H54 (cell line): ENCODE data around the gene DUOX1.

Source experiments
- DNase-seq: peaks from one replicate; pipeline ENCODE4 v3.0.0; 2011; ENCODE audit warnings: low spot score, mixed read lengths; ENCODE audit not compliant: insufficient read length
- FAIRE-seq: peaks from 3 replicates; lab custom pipeline; 2011; peaks lifted over from hg19 to GRCh38; lab: Jason Lieb, UNC
- POLR2A ChIP-seq: IDR thresholded peaks from 2 replicates; pipeline ENCODE4 v1.6.1; 2011; ENCODE audit warnings: low read depth, mild to moderate bottlenecking, low read length

The DUOX1 gene

DNA sequence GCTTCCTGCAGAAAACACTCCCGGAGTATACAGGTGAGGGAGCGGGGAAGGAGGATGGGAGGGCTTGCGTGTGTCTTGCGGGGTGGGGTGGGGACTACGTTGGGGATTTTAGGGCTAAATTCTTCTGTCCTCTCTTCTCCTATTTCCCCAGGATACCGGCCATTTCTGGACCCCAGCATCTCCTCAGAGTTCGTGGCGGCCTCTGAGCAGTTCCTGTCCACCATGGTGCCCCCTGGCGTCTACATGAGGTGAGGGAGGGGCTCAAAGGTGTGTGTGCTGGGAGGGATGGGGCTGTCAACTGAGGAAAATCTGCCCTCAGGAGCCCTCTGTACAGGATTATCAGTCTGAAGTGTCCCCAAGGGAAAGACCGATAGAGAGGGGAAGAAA lies 6.6 kb downstream of the DUOX1 start:
- DNase-seq (no peak), FAIRE-seq (no peak)
- TF ChIP-seq POLR2A = no peak

DNA sequence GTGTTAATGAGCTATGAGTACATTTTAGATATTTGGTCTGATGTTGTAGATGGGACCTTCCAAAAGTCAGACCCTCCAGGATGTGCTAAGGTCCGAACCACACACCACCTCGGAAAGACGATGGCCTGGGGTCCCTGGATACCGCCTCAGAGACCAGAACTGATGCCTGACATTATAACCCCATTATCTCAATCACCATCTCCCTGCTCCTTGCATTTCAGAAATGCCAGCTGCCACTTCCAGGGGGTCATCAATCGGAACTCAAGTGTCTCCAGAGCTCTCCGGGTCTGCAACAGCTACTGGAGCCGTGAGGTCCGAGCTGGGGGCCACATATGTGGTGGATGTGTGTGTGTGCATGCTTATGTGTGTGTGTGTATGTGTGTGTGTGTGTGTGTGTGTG lies 7.9 kb downstream of the DUOX1 start:
- TF ChIP-seq POLR2A = no peak
- FAIRE-seq (no peak), DNase-seq (no peak)

DNA sequence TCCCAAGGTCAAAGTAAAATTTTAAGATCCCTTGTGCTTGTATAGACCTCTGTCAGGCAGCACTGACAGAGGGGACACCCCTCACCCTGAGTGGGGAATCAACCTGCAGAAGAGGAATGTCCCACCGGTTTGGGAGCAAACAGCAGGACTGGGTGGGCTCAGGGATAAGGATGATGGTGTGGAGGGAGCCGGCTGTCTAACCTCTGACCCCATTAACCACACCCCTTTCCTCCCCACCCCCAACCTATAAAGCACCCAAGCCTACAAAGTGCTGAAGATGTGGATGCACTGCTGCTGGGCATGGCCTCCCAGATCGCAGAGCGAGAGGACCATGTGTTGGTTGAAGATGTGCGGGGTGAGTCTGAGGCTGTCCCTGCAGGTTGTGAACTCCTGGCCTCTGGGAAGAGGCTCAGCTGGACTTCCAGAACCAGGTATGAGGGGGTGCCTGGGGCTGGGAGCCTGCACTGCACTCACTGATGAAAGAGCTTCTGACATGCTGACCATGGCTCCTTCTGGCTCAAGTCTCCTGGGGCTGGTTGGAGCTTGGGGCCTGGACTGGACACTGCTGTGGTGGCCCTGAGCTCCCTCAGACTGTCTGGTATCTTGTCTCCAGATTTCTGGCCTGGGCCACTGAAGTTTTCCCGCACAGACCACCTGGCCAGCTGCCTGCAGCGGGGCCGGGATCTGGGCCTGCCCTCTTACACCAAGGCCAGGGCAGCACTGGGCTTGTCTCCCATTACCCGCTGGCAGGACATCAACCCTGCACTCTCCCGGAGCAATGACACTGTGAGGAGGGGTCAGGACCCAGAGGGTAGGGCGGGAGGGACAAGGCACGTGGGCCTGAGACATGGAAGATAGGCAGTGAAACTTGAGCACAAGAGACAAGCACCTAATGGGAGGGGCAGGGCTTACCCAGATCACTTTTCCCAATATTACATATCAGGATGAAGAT lies 9.3 kb downstream of the DUOX1 start:
- TF ChIP-seq POLR2A = no peak
- DNase-seq (no peak), FAIRE-seq (no peak)

DNA sequence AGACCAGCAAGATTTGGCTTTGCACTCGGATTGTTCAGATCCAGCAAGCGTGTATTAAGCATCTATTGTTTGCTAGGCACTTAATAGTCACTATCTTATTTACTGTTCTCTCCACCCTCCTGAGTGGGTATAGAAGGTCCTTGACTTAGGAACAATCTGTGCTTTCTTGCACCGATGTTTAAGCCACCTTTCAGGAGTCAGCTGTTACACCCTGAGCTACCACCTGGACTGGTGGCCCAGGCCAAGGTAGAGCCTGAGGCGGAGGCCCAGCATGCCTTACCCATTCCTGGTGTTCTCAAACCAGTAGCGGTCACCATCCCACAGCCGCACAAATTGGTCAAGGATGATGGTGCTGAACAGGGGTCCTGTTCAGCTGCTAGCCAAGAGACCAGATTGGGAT lies 10.0 kb downstream of the DUOX1 start:
- DNase-seq = no peak

DNA sequence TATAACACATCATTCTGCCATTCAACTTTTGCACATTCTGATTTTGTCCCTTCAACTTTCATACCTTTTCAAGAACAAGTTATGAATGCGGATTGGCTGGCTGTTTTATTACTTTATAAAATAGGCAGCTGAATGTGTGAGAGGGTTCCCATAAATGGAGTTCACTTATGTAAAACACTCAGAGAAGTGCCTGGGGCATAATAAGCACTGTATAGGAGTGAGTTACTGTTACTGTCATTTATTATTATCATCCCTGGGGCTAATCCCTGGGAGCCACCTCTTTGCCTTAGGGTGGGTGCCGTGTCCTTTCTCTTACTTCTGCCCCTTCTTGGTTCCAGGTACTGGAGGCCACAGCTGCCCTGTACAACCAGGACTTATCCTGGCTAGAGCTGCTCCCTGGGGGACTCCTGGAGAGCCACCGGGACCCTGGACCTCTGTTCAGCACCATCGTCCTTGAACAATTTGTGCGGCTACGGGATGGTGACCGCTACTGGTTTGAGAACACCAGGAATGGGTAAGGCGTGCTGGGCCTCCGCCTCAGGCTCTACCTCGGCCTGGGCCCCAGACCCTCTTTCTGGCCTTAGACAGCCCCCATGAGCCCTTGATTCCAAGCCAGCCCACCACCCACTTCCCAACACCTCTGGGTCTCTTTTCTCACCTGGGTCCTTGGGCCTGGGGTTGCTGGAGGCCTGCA lies 10.9 kb downstream of the DUOX1 start:
- FAIRE-seq = no peak
- no peak for DNase-seq
- no peak for TF ChIP-seq POLR2A

More for the DNA sequence above, 10.0 kb downstream of the DUOX1 start:
- no peak for TF ChIP-seq POLR2A
- no peak for FAIRE-seq

DNA sequence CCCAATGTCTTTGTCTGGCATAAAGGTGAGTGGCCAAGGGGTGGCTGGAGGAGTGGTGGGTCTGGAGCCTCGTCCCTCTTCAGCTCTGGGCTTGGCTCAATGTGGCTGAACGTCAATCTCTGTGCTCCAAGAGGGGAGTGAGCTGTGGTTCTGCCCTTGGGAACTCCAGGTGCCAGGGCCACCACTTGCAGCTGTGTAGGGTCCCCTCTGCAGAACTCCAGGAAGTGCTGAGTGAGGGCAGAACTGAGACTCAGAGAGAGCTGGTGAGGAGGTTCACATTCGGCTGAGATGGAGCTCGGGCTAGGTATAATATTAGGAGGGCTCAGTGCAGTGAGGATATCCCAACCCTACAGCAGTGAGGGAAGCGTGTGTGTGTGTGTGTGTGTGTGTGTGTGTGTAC lies 11.6 kb downstream of the DUOX1 start:
- TF ChIP-seq POLR2A = no peak
- FAIRE-seq (no peak), DNase-seq (no peak)

DNA sequence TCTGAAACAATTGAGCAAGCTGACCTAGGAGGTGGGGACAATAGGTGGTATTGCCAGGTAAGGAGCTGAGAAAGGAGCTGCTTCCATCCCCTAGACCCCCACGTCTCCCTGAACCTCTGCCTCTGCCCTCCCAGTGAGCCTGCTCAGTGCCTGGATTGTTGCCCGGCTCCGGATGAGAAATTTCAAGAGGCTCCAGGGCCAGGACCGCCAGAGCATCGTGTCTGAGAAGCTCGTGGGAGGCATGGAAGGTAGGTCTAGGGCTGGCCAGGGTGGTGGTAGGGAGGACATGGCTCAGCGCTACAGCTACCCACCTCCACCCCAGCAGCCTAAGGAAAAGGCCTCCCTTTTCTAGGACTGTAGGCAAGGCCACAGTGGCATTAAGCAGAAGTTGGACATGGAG lies 13.3 kb downstream of the DUOX1 start:
- DNase-seq = no peak
- TF ChIP-seq POLR2A = no peak
- no peak for FAIRE-seq

DNA sequence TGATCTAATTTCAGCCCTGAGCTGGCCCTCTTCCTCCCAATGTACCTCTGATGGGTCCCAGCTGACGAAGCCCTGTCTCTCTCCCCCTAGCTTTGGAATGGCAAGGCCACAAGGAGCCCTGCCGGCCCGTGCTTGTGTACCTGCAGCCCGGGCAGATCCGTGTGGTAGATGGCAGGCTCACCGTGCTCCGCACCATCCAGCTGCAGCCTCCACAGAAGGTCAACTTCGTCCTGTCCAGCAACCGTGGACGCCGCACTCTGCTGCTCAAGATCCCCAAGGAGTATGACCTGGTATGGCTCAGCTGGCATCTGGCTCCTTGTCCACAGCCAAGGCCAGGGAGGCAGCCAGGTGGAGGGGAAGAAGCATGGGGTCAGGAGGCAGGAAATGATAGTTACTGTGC lies 14.2 kb downstream of the DUOX1 start:
- DNase-seq = no peak
- no peak for TF ChIP-seq POLR2A
- no peak for FAIRE-seq

DNA sequence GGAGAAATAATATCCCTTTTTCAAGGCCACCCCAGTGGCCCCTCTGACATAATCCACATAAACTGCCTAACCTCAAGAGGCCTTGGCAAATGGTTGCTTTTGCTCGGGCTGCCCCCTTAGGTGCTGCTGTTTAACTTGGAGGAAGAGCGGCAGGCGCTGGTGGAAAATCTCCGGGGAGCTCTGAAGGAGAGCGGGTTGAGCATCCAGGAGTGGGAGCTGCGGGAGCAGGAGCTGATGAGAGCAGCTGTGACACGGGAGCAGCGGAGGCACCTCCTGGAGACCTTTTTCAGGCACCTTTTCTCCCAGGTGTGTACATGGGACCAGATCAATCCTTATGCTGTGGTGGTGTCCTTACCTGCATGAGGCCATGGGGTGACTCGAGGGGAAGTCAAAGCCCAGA lies 15.0 kb downstream of the DUOX1 start:
- TF ChIP-seq POLR2A = no peak
- no peak for FAIRE-seq

DNA sequence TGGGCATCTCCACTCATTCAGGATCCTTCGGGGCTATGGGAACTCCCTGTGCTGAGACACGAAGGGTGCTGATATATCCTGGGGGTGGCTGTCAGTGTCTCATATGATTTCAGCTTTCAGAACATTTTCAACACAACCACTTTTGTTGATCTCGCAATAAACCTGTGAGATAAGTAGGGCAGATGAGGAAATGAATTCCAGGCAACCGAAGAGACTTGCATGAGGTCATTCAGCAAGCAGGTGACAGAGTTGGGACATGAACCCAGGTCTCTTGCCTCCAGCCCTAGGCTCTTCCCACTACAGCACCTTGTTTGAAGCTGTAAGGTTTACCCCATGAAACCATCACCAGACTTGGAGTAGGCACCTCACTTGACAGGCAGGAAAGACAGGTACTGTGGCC lies 16.6 kb downstream of the DUOX1 start:
- TF ChIP-seq POLR2A = no peak
- no peak for FAIRE-seq

More for the DNA sequence above, 15.0 kb downstream of the DUOX1 start:
- DNase-seq = no peak

DNA sequence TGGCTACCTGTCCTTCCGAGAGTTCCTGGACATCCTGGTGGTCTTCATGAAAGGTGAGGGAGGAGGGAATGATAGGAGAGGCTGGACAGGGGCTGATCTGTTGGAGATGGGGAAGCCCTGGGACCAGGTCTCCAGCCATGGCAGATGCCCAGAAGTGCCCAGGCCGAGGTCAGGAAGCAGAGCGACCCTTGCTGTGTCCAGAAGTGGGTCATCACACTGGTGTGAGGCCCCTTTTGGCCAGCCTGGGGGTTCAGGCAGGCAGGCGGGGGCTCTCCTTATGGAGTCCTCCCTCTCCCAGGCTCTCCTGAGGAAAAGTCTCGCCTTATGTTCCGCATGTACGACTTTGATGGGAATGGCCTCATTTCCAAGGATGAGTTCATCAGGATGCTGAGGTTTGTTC lies 17.8 kb downstream of the DUOX1 start:
- TF ChIP-seq POLR2A = no peak
- FAIRE-seq (no peak), DNase-seq (no peak)

More for the DNA sequence above, 16.6 kb downstream of the DUOX1 start:
- no peak for DNase-seq

DNA sequence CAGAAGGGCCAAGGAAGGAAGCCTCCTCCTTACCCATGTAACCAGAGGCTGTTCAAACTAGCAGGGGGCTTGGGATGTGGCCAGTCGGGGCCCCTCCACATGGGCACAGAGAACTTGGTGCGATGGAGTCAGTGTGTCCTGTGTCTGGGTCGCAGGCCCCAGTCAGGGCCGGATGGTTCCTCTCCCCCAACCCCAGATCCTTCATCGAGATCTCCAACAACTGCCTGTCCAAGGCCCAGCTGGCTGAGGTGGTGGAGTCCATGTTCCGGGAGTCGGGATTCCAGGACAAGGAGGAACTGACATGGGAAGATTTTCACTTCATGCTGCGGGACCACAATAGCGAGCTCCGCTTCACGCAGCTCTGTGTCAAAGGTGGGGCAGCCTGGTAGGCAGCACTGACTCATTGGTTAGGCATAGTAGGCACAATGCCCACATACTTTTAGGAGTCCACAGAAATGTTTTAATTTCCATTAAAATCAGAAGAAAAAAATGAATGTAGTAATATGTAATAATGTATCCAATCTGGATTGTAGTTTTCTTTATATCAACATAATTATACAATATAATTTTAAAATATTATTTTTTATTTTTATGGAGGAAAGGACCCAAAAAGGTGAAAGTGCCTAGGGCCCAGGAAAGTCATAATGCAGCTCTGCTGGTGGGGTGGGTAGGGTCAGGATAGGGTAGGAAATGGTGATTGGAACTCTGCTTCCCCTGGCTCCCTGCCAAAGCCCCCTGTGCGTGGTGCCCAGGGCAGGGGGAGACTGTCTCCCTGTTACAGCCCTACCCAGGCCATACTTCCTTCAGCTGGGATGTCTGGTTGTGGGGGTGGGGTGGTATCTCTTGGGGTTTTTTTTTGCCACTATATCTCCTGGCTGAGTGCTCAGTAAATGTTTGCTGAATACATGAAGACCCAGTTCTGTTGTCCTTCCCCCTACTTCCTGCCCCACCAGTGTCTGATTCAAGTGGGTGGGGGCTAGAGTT lies 18.6 kb downstream of the DUOX1 start:
- no peak for FAIRE-seq
- DNase-seq = no peak

DNA sequence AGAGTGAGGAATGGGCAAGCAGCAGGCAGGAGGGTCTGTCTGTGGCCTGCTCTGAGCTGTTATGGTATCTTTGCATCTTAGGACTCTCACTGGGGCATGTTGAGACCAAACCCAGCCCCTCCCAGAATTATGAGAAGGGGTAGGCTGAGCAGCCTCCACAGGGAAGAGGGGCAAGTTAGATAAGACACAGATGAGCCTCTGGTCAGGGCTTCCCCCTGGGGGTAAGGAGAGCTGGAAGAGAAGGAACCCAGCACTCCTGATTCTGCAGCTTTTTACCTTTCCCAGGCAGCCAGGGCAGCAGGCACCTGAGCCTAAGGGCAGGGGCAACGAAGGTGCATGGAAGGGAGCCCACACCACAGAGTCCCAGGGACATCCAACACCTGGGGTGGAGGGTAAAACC lies 19.3 kb downstream of the DUOX1 start:
- TF ChIP-seq POLR2A = no peak
- FAIRE-seq (no peak), DNase-seq (no peak)

More for the DNA sequence above, 18.6 kb downstream of the DUOX1 start:
- no peak for TF ChIP-seq POLR2A
